Endothelial cell (in vitro differentiated cells): Measurements from ENCODE around the gene CBX2. TPM values are rescaled to one million over a fixed set of nuclear protein-coding genes. Genes with fewer than 3 reads are reported as not detected.

Experiments
- DNase-seq: peaks from one replicate; pipeline ENCODE4 v3.0.0; 2021; ENCODE audit warnings: low spot score
- H3K27ac Mint-ChIP-seq: one replicate; pipeline ENCODE4 v1.8.0; 2021; ENCODE audit warnings: mixed read lengths, inconsistent platforms; ENCODE audit not compliant: unreplicated experiment
- H3K27me3 Mint-ChIP-seq: one replicate; pipeline ENCODE4 v1.8.0; 2021; ENCODE audit warnings: mild to moderate bottlenecking, moderate library complexity, mixed read lengths, inconsistent platforms; ENCODE audit not compliant: unreplicated experiment
- H3K36me3 Mint-ChIP-seq: one replicate; pipeline ENCODE4 v1.8.0; 2021; ENCODE audit warnings: mild to moderate bottlenecking, low read depth, mixed read lengths, inconsistent platforms; ENCODE audit not compliant: unreplicated experiment
- H3K4me1 Mint-ChIP-seq: one replicate; pipeline ENCODE4 v1.8.0; 2021; ENCODE audit warnings: mild to moderate bottlenecking, mixed read lengths, inconsistent platforms; ENCODE audit not compliant: unreplicated experiment
- H3K4me3 Mint-ChIP-seq: one replicate; pipeline ENCODE4 v1.8.0; 2021; ENCODE audit warnings: mild to moderate bottlenecking, mixed read lengths, inconsistent platforms; ENCODE audit not compliant: unreplicated experiment
- H3K9me3 Mint-ChIP-seq: one replicate; pipeline ENCODE4 v1.8.0; 2021; ENCODE audit warnings: mixed read lengths, inconsistent platforms; ENCODE audit not compliant: unreplicated experiment
- CTCF ChIP-seq: fragments of 200-600 bp; sonication (generic); IDR thresholded peaks from one replicate; pipeline ENCODE4 v1.5.0; 2021; ENCODE audit warnings: antibody characterized with exemption; ENCODE audit not compliant: unreplicated experiment
- total RNA-seq: library from RNA; stranded (reverse); fragmentation: NEBNext Ultra II Directional; extraction: Animal tissue kit (Norgen Biotek cat#: 25700); gene quantifications from one replicate; pipeline ENCODE4 v1.2.1, GENCODE V29; 2021; ENCODE audit not compliant: unreplicated experiment

The CBX2 gene
- total RNA-seq, 1 donor from 2014 or later, result 50.0 TPM

- Mint-ChIP-seq H3K4me1 (peaks cover 21% of the 10 kb centered on the region), H3K27me3 (peaks cover 49% of the 10 kb centered on the region), H3K36me3 (no peaks in the 10 kb centered on the region), H3K4me3 (peak overlapping the region; percentile 73), H3K9me3 (no peaks in the 10 kb centered on the region), H3K27ac (no peak overlapping the region)
- no peak for DNase-seq
- TF ChIP-seq CTCF, result no peak
These were observed 29.1 kb downstream of the CBX2 start for GRCh38 chr17:79806863-79807720.

GRCh38 chr17:79808763-79809529, 31.0 kb downstream of the CBX2 start:
- Mint-ChIP-seq H3K27me3 (peaks cover 47% of the 10 kb centered on the region), H3K4me3 (peak overlapping the region; percentile 62), H3K4me1 (peaks cover 23% of the 10 kb centered on the region), H3K9me3 (no peaks in the 10 kb centered on the region), H3K27ac (peak overlapping the region; percentile 74), H3K36me3 (no peaks in the 10 kb centered on the region)
- DNase-seq, result no peak
- TF ChIP-seq CTCF, result no peak

GRCh38 chr17:79809530-79810129, 31.7 kb downstream of the CBX2 start:
- H3K9me3 Mint-ChIP-seq, result no peaks in the 10 kb centered on the region
- no peak overlapping the region for H3K27ac Mint-ChIP-seq
- H3K36me3 Mint-ChIP-seq, result no peaks in the 10 kb centered on the region
- TF ChIP-seq CTCF, result no peak
- peaks cover 20% of the 10 kb centered on the region for H3K4me1 Mint-ChIP-seq
- H3K27me3 Mint-ChIP-seq, result peaks cover 48% of the 10 kb centered on the region
- H3K4me3 Mint-ChIP-seq, result no peak overlapping the region
- DNase-seq, result no peak

- Mint-ChIP-seq H3K4me1 (peaks cover 15% of the 10 kb centered on the region), H3K27me3 (peaks cover 40% of the 10 kb centered on the region), H3K9me3 (no peaks in the 10 kb centered on the region), H3K27ac (no peak overlapping the region), H3K36me3 (no peaks in the 10 kb centered on the region), H3K4me3 (peak overlapping the region; percentile 51)
- peak; percentile 79 for DNase-seq
- no peak for TF ChIP-seq CTCF
These were observed 32.4 kb downstream of the CBX2 start for GRCh38 chr17:79810130-79811010.
